SK-N-SH (cell line): ENCODE results near the gene CDKAL1. TPM values are rescaled to one million over a fixed set of nuclear protein-coding genes. Genes with fewer than 3 reads are reported as not detected.

Experiments
- CTCF ChIA-PET: fragments of 300-600, 350-600 bp; formaldehyde crosslinking; extraction: SDS; loops from one replicate; lab custom pipeline; 2021; lab: Yijun Ruan, JAX
- POLR2A ChIA-PET: fragments of 350-600 bp; sonication (Branson Sonifier 250); formaldehyde crosslinking; extraction: SDS; loops from one replicate; lab custom pipeline; 2020; ENCODE audit warnings: antibody characterized with exemption, inconsistent platforms; lab: Yijun Ruan, JAX
- DNase-seq: peaks from one replicate; pipeline ENCODE4 v3.0.0; 2012
- H2AFZ ChIP-seq: fragments of 200-600 bp; sonication (generic); 2 replicates; pipeline ENCODE4 v1.8.1; 2016; ENCODE audit warnings: antibody characterized with exemption, mild to moderate bottlenecking, low read depth
- H3F3A ChIP-seq: fragments of 200-600 bp; sonication (generic); replicated peaks from 2 replicates; pipeline ENCODE3; 2016; ENCODE audit warnings: antibody characterized with exemption, mild to moderate bottlenecking; ENCODE audit not compliant: insufficient read depth
- H3K27ac ChIP-seq, 2 experiments: fragments of 200-500 bp in 1 of 2; fragments of 200-600 bp in 1 of 2; sonication (Bioruptor generic) in 1 of 2; sonication (generic), shearing (Covaris generic) in 1 of 2; 2 replicates each; pipeline versions ENCODE4 v1.5.1 to v1.6.1; 2014 to 2016; ENCODE audit warnings: low read depth in 2 of 2, inconsistent platforms in 1 of 2, low read length in 1 of 2, mild to moderate bottlenecking in 1 of 2, mixed read lengths in 1 of 2
- H3K27me3 ChIP-seq: fragments of 200-600 bp; sonication (generic), shearing (Covaris generic); 2 replicates; pipeline ENCODE4 v1.6.1; 2016; ENCODE audit warnings: mixed run types; ENCODE audit not compliant: insufficient read depth
- H3K36me3 ChIP-seq, 2 experiments: fragments of 200-500 bp in 1 of 2; fragments of 200-600 bp in 1 of 2; sonication (Bioruptor generic) in 1 of 2; sonication (generic) in 1 of 2; replicated peaks in 1 of 2; 2 replicates each; pipeline versions ENCODE3 to v1.5.1; 2014 to 2016; ENCODE audit warnings: low read length in 1 of 2, mild to moderate bottlenecking in 1 of 2; ENCODE audit not compliant: insufficient read depth in 2 of 2, control insufficient read depth in 1 of 2
- H3K4me1 ChIP-seq, 2 experiments: fragments of 200-500 bp in 1 of 2; fragments of 200-600 bp in 1 of 2; sonication (Bioruptor generic) in 1 of 2; sonication (generic), shearing (Covaris generic) in 1 of 2; 2 replicates each; pipeline versions ENCODE4 v1.5.1 to v1.6.1; 2014 to 2016; ENCODE audit warnings: low read depth in 1 of 2, low read length in 1 of 2, mixed run types in 1 of 2; ENCODE audit not compliant: insufficient read depth in 2 of 2, control insufficient read depth in 1 of 2
- H3K4me2 ChIP-seq: fragments of 200-600 bp; sonication (generic), shearing (Covaris generic); 2 replicates; pipeline ENCODE4 v1.6.1; 2017; ENCODE audit warnings: mixed run types
- H3K4me3 ChIP-seq, 2 experiments: fragments of 200-500 bp in 1 of 2; fragments of 200-600 bp in 1 of 2; sonication (Bioruptor generic) in 1 of 2; sonication (generic), shearing (Covaris generic) in 1 of 2; 2 replicates each; pipeline versions ENCODE4 v1.5.1 to v1.8.1; 2014 to 2016; ENCODE audit warnings: low read depth in 2 of 2, inconsistent platforms in 1 of 2, low read length in 1 of 2, mild to moderate bottlenecking in 1 of 2, mixed read lengths in 1 of 2, moderate library complexity in 1 of 2
- H3K79me2 ChIP-seq: fragments of 200-600 bp; sonication (generic); 2 replicates; pipeline ENCODE4 v1.8.1; 2017; ENCODE audit warnings: mild to moderate bottlenecking; ENCODE audit not compliant: insufficient read depth
- H3K9ac ChIP-seq: fragments of 200-600 bp; sonication (generic); 2 replicates; pipeline ENCODE4 v1.6.1; 2017; ENCODE audit warnings: mixed run types
- H3K9me2 ChIP-seq: fragments of 200-600 bp; sonication (generic); 2 replicates; pipeline ENCODE4 v1.6.1; 2017; ENCODE audit warnings: mixed run types
- H3K9me3 ChIP-seq: fragments of 200-600 bp; sonication (generic); 2 replicates; pipeline ENCODE4 v1.6.1; 2017; ENCODE audit warnings: mixed run types, mild to moderate bottlenecking, moderate library complexity
- H4K20me1 ChIP-seq: fragments of 200-600 bp; sonication (generic); 2 replicates; pipeline ENCODE4 v1.6.1; 2017; ENCODE audit warnings: mild to moderate bottlenecking, mixed run types; ENCODE audit not compliant: insufficient read depth
- CHD2 ChIP-seq: fragments of 150-350 bp; IDR thresholded peaks from 2 replicates; pipeline ENCODE4 v1.6.1; 2018; ENCODE audit warnings: low read length; ENCODE audit not compliant: partially characterized antibody
- EP300 ChIP-seq, 2 experiments: IDR thresholded peaks; 2 replicates each; pipeline versions ENCODE4 v1.4.0 to v1.6.1; 2012; ENCODE audit warnings: borderline replicate concordance in 1 of 2, low read depth in 1 of 2, low read length in 1 of 2
- FOSL2 ChIP-seq: IDR thresholded peaks from 2 replicates; pipeline ENCODE4 v1.4.0; 2012; ENCODE audit warnings: low read depth, mild to moderate bottlenecking, moderate library complexity, borderline replicate concordance
- FOXJ3 ChIP-seq: sonication (generic); formaldehyde crosslinking; IDR thresholded peaks from 2 replicates; pipeline ENCODE4 v1.5.1; 2020; ENCODE audit warnings: mild to moderate bottlenecking, missing genetic modification reagents
- GABPA ChIP-seq: IDR thresholded peaks from 2 replicates; pipeline ENCODE4 v1.4.0; 2012; ENCODE audit warnings: low read depth, mild to moderate bottlenecking
- GATA2 ChIP-seq: sonication (generic); formaldehyde crosslinking; IDR thresholded peaks from 2 replicates; pipeline ENCODE4 v1.5.0; 2020; ENCODE audit warnings: mild to moderate bottlenecking, missing genetic modification reagents
- JUND ChIP-seq: IDR thresholded peaks from 2 replicates; pipeline ENCODE4 v1.4.0; 2012
- MAX ChIP-seq: IDR thresholded peaks from 2 replicates; pipeline ENCODE4 v1.4.0; 2012; ENCODE audit warnings: low read depth
- MEF2A ChIP-seq: IDR thresholded peaks from 2 replicates; pipeline ENCODE4 v1.4.0; 2012; ENCODE audit warnings: low read depth, borderline replicate concordance
- NFIC ChIP-seq: IDR thresholded peaks from 2 replicates; pipeline ENCODE4 v1.4.0; 2012; ENCODE audit warnings: borderline replicate concordance
- PBX3 ChIP-seq: IDR thresholded peaks from 2 replicates; pipeline ENCODE4; 2012
- RAD21 ChIP-seq: IDR thresholded peaks from 2 replicates; pipeline ENCODE4 v1.6.1; 2012; ENCODE audit warnings: mild to moderate bottlenecking, low read length
- RCOR1 ChIP-seq: fragments of 150-350 bp; IDR thresholded peaks from 2 replicates; pipeline ENCODE4 v1.6.1; 2017; ENCODE audit warnings: antibody characterized with exemption, low read length
- REST ChIP-seq: IDR thresholded peaks from 2 replicates; pipeline ENCODE4 v1.6.1; 2012; ENCODE audit warnings: mild to moderate bottlenecking, low read depth, low read length, moderate library complexity
- SIN3A ChIP-seq: IDR thresholded peaks from 2 replicates; pipeline ENCODE4 v1.6.1; 2012; ENCODE audit warnings: low read depth, mild to moderate bottlenecking, low read length, moderate library complexity, borderline replicate concordance
- TEAD4 ChIP-seq: IDR thresholded peaks from 2 replicates; pipeline ENCODE4 v1.4.0; 2012; ENCODE audit warnings: mild to moderate bottlenecking, borderline replicate concordance; ENCODE audit not compliant: insufficient read depth
- YY1 ChIP-seq: IDR thresholded peaks from 2 replicates; pipeline ENCODE4 v1.4.0; 2012; ENCODE audit warnings: low read depth, mild to moderate bottlenecking
- WGBS: methylation state at CpG from one replicate; pipeline ENCODE4 v1.1.6; 2017; ENCODE audit warnings: low lambda C conversion rate; 5-methylcytosine and 5-hydroxymethylcytosine counted together
- polyA plus RNA-seq, 3 experiments: library from polyadenylated mRNA; depleted of rRNA; stranded (reverse); fragments of >200 nt; gene quantifications; 2 replicates each; pipeline ENCODE4 v1.2.3, GENCODE V29; 2012
- TF ChIP-seq, protein P1 (sequence below): fragments of 150-350 bp; IDR thresholded peaks from 2 replicates; pipeline ENCODE4 v1.6.1; 2017; ENCODE audit warnings: antibody characterized with exemption, low read length, low read depth, borderline replicate concordance

The CDKAL1 gene
- polyA plus RNA-seq, 1 of the 3 experiments (the other 2 are of a cell fraction): 2.6 TPM

GRCh38 chr6:21050935-21051334 is 516.7 kb downstream of the CDKAL1 start:
- Histone ChIP-seq H3K79me2 (no peaks in the 10 kb centered on the region), H3K4me2 (no peak overlapping the region), H2AFZ (no peak overlapping the region), H3K4me1 (peaks cover 0 to 8% of the 10 kb centered on the region in 2 experiments; a peak in 3 of 4 replicates), H3K9me3 (no peaks in the 10 kb centered on the region), H3K9ac (no peak overlapping the region), H3K9me2 (0 out of 2 replicates have a peak, but pooled peaks cover 3% of the 10 kb centered on the region), H3K27me3 (no peaks in the 10 kb centered on the region), H4K20me1 (no peaks in the 10 kb centered on the region), H3K4me3 (no peak overlapping the region), H3K27ac (no peak overlapping the region), H3F3A (no peaks in the 10 kb centered on the region), H3K36me3 (no peaks in the 10 kb centered on the region)
- CTCF ChIA-PET: no interaction called here
- POLR2A ChIA-PET: no interaction called here
- WGBS: 93% methylated on average over 2 of the region's 2 CpGs
- no peak for TF ChIP-seq MEF2A
- TF ChIP-seq YY1: no peak
- no peak for TF ChIP-seq SIN3A
- TF ChIP-seq FOXJ3 (CRISPR knock-in tag): no peak
- TF ChIP-seq GABPA: no peak
- TF ChIP-seq MAX: no peak
- TF ChIP-seq TEAD4: no peak
- TF ChIP-seq NFIC: no peak
- TF ChIP-seq, protein P1, sequence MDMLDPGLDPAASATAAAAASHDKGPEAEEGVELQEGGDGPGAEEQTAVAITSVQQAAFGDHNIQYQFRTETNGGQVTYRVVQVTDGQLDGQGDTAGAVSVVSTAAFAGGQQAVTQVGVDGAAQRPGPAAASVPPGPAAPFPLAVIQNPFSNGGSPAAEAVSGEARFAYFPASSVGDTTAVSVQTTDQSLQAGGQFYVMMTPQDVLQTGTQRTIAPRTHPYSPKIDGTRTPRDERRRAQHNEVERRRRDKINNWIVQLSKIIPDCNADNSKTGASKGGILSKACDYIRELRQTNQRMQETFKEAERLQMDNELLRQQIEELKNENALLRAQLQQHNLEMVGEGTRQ: no peak
- no peak for TF ChIP-seq FOSL2
- TF ChIP-seq GATA2: no peak
- no peak for TF ChIP-seq REST
- no peak for TF ChIP-seq RCOR1
- no peak for TF ChIP-seq EP300 (IDR thresholded peaks at IDR 0.05; ENCODE audit: borderline replicate concordance in 1 of 2, low read depth in 1 of 2, low read length in 1 of 2)
- no peak for TF ChIP-seq RAD21
- no peak for TF ChIP-seq JUND
- no peak for TF ChIP-seq PBX3
- no peak for TF ChIP-seq CHD2
- no peak for DNase-seq
